Liver (tissue), 9 donors: ENCODE data around the gene ANKRD13A. TPM values are rescaled to one million over a fixed set of nuclear protein-coding genes. Genes with fewer than 3 reads are reported as not detected.

Experiments used
- DNase-seq: peaks from one replicate; pipeline ENCODE4 v3.0.0-alpha.2; 2017; ENCODE audit warnings: low spot score
- H3K27ac ChIP-seq, 2 donors: one replicate each; pipeline ENCODE4 v1.7.0; 2013; ENCODE audit warnings: inconsistent platforms in 2 of 2, low read length in 2 of 2, control low read depth in 1 of 2, low read depth in 1 of 2, mild to moderate bottlenecking in 1 of 2
- H3K27me3 ChIP-seq, 4 donors: one replicate each; pipeline versions ENCODE4 v1.6.1 to v1.7.0; 2013; ENCODE audit warnings: low read length in 3 of 4, inconsistent platforms in 1 of 4, mild to moderate bottlenecking in 1 of 4, moderate library complexity in 1 of 4; ENCODE audit not compliant: control insufficient read depth in 4 of 4, insufficient read depth in 4 of 4
- H3K36me3 ChIP-seq, 4 donors: one replicate each; pipeline versions ENCODE4 v1.6.1 to v1.7.0; 2013; ENCODE audit warnings: low read length in 3 of 4, mild to moderate bottlenecking in 3 of 4, low read depth in 1 of 4, moderate library complexity in 1 of 4; ENCODE audit not compliant: control insufficient read depth in 4 of 4, insufficient read depth in 3 of 4
- H3K4me1 ChIP-seq, 4 donors: one replicate each; pipeline versions ENCODE4 v1.6.1 to v1.7.0; 2013; ENCODE audit warnings: low read length in 3 of 4, mild to moderate bottlenecking in 3 of 4, moderate library complexity in 1 of 4; ENCODE audit not compliant: control insufficient read depth in 4 of 4, insufficient read depth in 4 of 4
- H3K4me3 ChIP-seq, 3 donors: one replicate each; pipeline versions ENCODE4 v1.6.1 to v1.7.0; 2013; ENCODE audit warnings: low read length in 3 of 3, control low read depth in 1 of 3, low read depth in 1 of 3, mild to moderate bottlenecking in 1 of 3
- H3K9ac ChIP-seq, 2 donors: one replicate each; pipeline ENCODE4 v1.7.0; 2013; ENCODE audit warnings: low read length in 2 of 2, mild to moderate bottlenecking in 2 of 2, moderate library complexity in 2 of 2, control low read depth in 1 of 2, low read depth in 1 of 2
- H3K9me3 ChIP-seq, 4 donors: one replicate each; pipeline versions ENCODE4 v1.6.1 to v1.7.0; 2013; ENCODE audit warnings: low read length in 3 of 4; ENCODE audit not compliant: control insufficient read depth in 4 of 4
- ATF3 ChIP-seq: IDR thresholded peaks from 2 replicates; pipeline ENCODE4 v1.6.1; 2016; ENCODE audit warnings: antibody characterized with exemption
- EGR1 ChIP-seq, 2 donors: IDR thresholded peaks; 2 replicates each; pipeline ENCODE4 v1.6.1; 2016 to 2018; ENCODE audit warnings: antibody characterized with exemption in 2 of 2, low read depth in 2 of 2
- FOXA1 ChIP-seq: IDR thresholded peaks from 2 replicates; pipeline ENCODE4 v1.6.1; 2016; ENCODE audit warnings: antibody characterized with exemption
- GABPA ChIP-seq, 2 donors: IDR thresholded peaks in 1 of 2; conservative IDR thresholded peaks in 1 of 2; 2 replicates each; pipeline ENCODE4 v1.6.1; 2016; ENCODE audit warnings: antibody characterized with exemption in 2 of 2, mild to moderate bottlenecking in 1 of 2, moderate library complexity in 1 of 2
- HNF4A ChIP-seq, 2 donors: conservative IDR thresholded peaks; 2 replicates each; pipeline ENCODE4 v1.6.1; 2016; ENCODE audit warnings: antibody characterized with exemption in 2 of 2, mild to moderate bottlenecking in 2 of 2
- HNF4G ChIP-seq: IDR thresholded peaks from 2 replicates; pipeline ENCODE4 v1.6.1; 2016; ENCODE audit warnings: antibody characterized with exemption
- JUND ChIP-seq, 2 donors: IDR thresholded peaks; 2 replicates each; pipeline ENCODE4 v1.6.1; 2016; ENCODE audit warnings: antibody characterized with exemption in 2 of 2
- MAX ChIP-seq: IDR thresholded peaks from 2 replicates; pipeline ENCODE4 v1.6.1; 2016; ENCODE audit warnings: antibody characterized with exemption
- RAD21 ChIP-seq, 2 donors: IDR thresholded peaks; 2 replicates each; pipeline ENCODE4 v1.6.1; 2016; ENCODE audit warnings: antibody characterized with exemption in 2 of 2, mild to moderate bottlenecking in 2 of 2
- RXRA ChIP-seq, 2 donors: IDR thresholded peaks; 2 replicates each; pipeline ENCODE4 v1.6.1; 2017 to 2018; ENCODE audit warnings: antibody characterized with exemption in 2 of 2, mild to moderate bottlenecking in 1 of 2
- TAF1 ChIP-seq: conservative IDR thresholded peaks from 2 replicates; pipeline ENCODE4 v1.6.1; 2016; ENCODE audit warnings: antibody characterized with exemption, mild to moderate bottlenecking
- YY1 ChIP-seq: IDR thresholded peaks from 2 replicates; pipeline ENCODE4 v1.6.1; 2016; ENCODE audit warnings: antibody characterized with exemption, mild to moderate bottlenecking
- ZBTB33 ChIP-seq: IDR thresholded peaks from 2 replicates; pipeline ENCODE4 v1.6.1; 2016; ENCODE audit warnings: antibody characterized with exemption
- WGBS: extraction: QIAGEN DNeasy Blood & Tissue Kit; methylation state at CpG from one replicate; pipeline ENCODE4 v1.1.7; 2013; 5-methylcytosine and 5-hydroxymethylcytosine counted together
- polyA plus RNA-seq, 2 donors: library from polyadenylated mRNA; stranded (reverse) in 1 of 2; unstranded in 1 of 2; fragments of 200-250 nt in 1 of 2; fragments of >200 nt in 1 of 2; fragmentation: Nextera tagmentation in 1 of 2; extraction: Ambion mirVana in 1 of 2; gene quantifications; one replicate each; pipeline versions ENCODE4 v1.2.1 to v1.2.3, GENCODE V29; 2013 to 2015
- total RNA-seq, 2 donors: library from RNA; depleted of rRNA; stranded (reverse); fragments of >200 nt; gene quantifications; one replicate each; pipeline ENCODE4 v1.2.3, GENCODE V29; 2014
- donor health status: healthy.
- donor health status: healthy.
- donor health status: healthy.
- donor health status: healthy.
- donor health status: healthy.

The ANKRD13A gene
- total and polyA plus RNA-seq, 4 donors, result 7.0 to 40.5 (median 18.8) TPM

GRCh38 chr12:110073049-110073831, 74.0 kb downstream of the ANKRD13A start:
- no peak overlapping the region for H3K27ac ChIP-seq
- no peaks in the 10 kb centered on the region for H3K36me3 ChIP-seq
- TF ChIP-seq ZBTB33, result no peak
- TF ChIP-seq GABPA (IDR thresholded peaks at IDR 0.05 in 1 of 2, conservative IDR thresholded peaks at IDR 0.05 in 1 of 2), result no peak
- TF ChIP-seq RXRA (IDR thresholded peaks at IDR 0.05), result peak in 1 of 2 donors; percentile 8
- peak in 1 of 2 donors; percentile 17 for TF ChIP-seq HNF4A (conservative IDR thresholded peaks at IDR 0.05)
- H3K4me3 ChIP-seq, result peak overlapping the region in 1 of 3 donors; percentile 10
- no peak for DNase-seq
- no peaks in the 10 kb centered on the region for H3K27me3 ChIP-seq
- 57% methylated on average over 19 of the region's 19 CpGs for WGBS
- no peak overlapping the region for H3K9ac ChIP-seq
- peaks cover 0 to 6% (median 2%) of the 10 kb centered on the region in 4 donors for H3K4me1 ChIP-seq
- no peaks in the 10 kb centered on the region for H3K9me3 ChIP-seq

- Histone ChIP-seq H3K27ac (no peak overlapping the region), H3K4me3 (no peak overlapping the region), H3K9ac (no peak overlapping the region), H3K4me1 (peaks cover 0 to 6% (median 2%) of the 10 kb centered on the region in 4 donors), H3K9me3 (no peaks in the 10 kb centered on the region), H3K36me3 (no peaks in the 10 kb centered on the region), H3K27me3 (no peaks in the 10 kb centered on the region)
- WGBS, result 50% methylated on average over 5 of the region's 5 CpGs
- TF ChIP-seq HNF4A (conservative IDR thresholded peaks at IDR 0.05) (peak; percentile 2 to 18), JUND (IDR thresholded peaks at IDR 0.05) (no peak)
- no peak for DNase-seq
Measured at GRCh38 chr12:110074089-110074488, 74.9 kb downstream of the ANKRD13A start.

GRCh38 chr12:110075880-110076279, 76.7 kb downstream of the ANKRD13A start:
- Histone ChIP-seq H3K9ac (no peak overlapping the region), H3K4me1 (peaks cover 0 to 6% (median 2%) of the 10 kb centered on the region in 4 donors), H3K9me3 (no peaks in the 10 kb centered on the region), H3K27ac (no peak overlapping the region), H3K27me3 (no peaks in the 10 kb centered on the region), H3K4me3 (no peak overlapping the region), H3K36me3 (no peaks in the 10 kb centered on the region)
- WGBS, result 96% methylated on average over 1 of the region's 1 CpG
- no peak for DNase-seq
- TF ChIP-seq RAD21 (IDR thresholded peaks at IDR 0.05) (no peak), EGR1 (IDR thresholded peaks at IDR 0.05; ENCODE audit: low read depth in 2 of 2) (no peak), YY1 (no peak), TAF1 (no peak), ATF3 (no peak), MAX (no peak), GABPA (IDR thresholded peaks at IDR 0.05 in 1 of 2, conservative IDR thresholded peaks at IDR 0.05 in 1 of 2) (no peak), FOXA1 (no peak), JUND (IDR thresholded peaks at IDR 0.05) (no peak), HNF4G (no peak)
